Astrocyte of the cerebellum (primary cell): ENCODE results near the gene IRF2.

Source experiments
- DNase-seq: peaks from one replicate; pipeline ENCODE4 v3.0.0-alpha.2; 2011; ENCODE audit warnings: low read depth
- H3K4me3 ChIP-seq: 2 replicates; pipeline ENCODE4 v1.5.1; 2011; ENCODE audit warnings: mild to moderate bottlenecking, low read depth, low read length, moderate library complexity
- CTCF ChIP-seq: IDR thresholded peaks from 2 replicates; pipeline ENCODE4 v1.5.1; 2012; ENCODE audit warnings: low read length, low read depth, moderate library complexity, mild to moderate bottlenecking; ENCODE audit errors: missing control alignments
- in situ Hi-C: cut with HindIII; loops from 2 replicates; pipeline ENCODE4 v1.10.0; 2017; ENCODE audit warnings: low sequenced_read_pairs

Gene IRF2

GRCh38 chr4:184506527-184507121 lies 32.3 kb upstream of the IRF2 start:
- peak; percentile 25 for TF ChIP-seq CTCF
- DNase-seq: no peak
- in situ Hi-C loops: no loop called here
- H3K4me3 ChIP-seq: no peak overlapping the region

- in situ Hi-C loops: no loop called here
- no peak overlapping the region for H3K4me3 ChIP-seq
Observed at GRCh38 chr4:184504385-184504784, 30.0 kb upstream of the IRF2 start.

GRCh38 chr4:184503869-184504300 lies 29.5 kb upstream of the IRF2 start:
- in situ Hi-C loops: no loop called here
- H3K4me3 ChIP-seq: no peak overlapping the region
- TF ChIP-seq CTCF: no peak
- no peak for DNase-seq

More at GRCh38 chr4:184504385-184504784, 30.0 kb upstream of the IRF2 start:
- no peak for DNase-seq
- no peak for TF ChIP-seq CTCF

GRCh38 chr4:184500748-184501589 lies 26.6 kb upstream of the IRF2 start:
- in situ Hi-C loops: no loop called here
- no peak for TF ChIP-seq CTCF
- DNase-seq: no peak
- no peak overlapping the region for H3K4me3 ChIP-seq

- no peak for TF ChIP-seq CTCF
- no peak overlapping the region for H3K4me3 ChIP-seq
- no peak for DNase-seq
- in situ Hi-C loops: no loop called here
Observed at GRCh38 chr4:184499996-184500395, 25.6 kb upstream of the IRF2 start.

- no peak for DNase-seq
- in situ Hi-C loops: no loop called here
- no peak overlapping the region for H3K4me3 ChIP-seq
- no peak for TF ChIP-seq CTCF
Observed at GRCh38 chr4:184498598-184498997, 24.2 kb upstream of the IRF2 start.
